WI38 (cell line): ENCODE measurements around the gene SKP2.
A peak's percentile ranks its signal among the peaks of the same experiment; 100 is the strongest.

Experiments
- H3K4me3 ChIP-seq: 2 replicates; pipeline ENCODE4 v1.5.1; 2011; ENCODE audit warnings: low read depth, mild to moderate bottlenecking, control low read depth, low read length
- CTCF ChIP-seq: IDR thresholded peaks from 2 replicates; pipeline ENCODE4 v1.5.1; 2012; ENCODE audit warnings: low read depth, mild to moderate bottlenecking, control low read depth, low read length

The SKP2 gene

GRCh38 chr5:36135988-36136387, 15.9 kb upstream of the SKP2 start:
- no peak for TF ChIP-seq CTCF
- no peak overlapping the region for H3K4me3 ChIP-seq

DNA sequence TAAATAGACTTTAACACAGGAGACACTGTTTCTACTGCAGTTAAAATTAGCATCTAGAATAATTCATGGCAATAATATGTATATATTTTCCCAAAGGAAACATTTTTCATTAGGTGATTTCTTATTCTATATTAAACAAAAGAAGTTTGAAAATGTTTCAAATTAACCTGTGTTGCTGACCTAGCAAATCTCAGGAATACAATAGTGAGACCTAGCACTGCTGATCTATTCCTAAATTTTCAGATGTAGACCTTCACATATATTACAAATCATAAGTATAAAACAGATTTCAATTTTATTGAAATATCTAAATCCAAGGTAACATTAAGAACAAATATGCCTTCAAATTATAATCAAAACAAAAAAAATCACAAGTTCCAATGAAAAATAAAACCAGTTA, 15.3 kb upstream of the SKP2 start:
- no peak overlapping the region for H3K4me3 ChIP-seq
- TF ChIP-seq CTCF = no peak

DNA sequence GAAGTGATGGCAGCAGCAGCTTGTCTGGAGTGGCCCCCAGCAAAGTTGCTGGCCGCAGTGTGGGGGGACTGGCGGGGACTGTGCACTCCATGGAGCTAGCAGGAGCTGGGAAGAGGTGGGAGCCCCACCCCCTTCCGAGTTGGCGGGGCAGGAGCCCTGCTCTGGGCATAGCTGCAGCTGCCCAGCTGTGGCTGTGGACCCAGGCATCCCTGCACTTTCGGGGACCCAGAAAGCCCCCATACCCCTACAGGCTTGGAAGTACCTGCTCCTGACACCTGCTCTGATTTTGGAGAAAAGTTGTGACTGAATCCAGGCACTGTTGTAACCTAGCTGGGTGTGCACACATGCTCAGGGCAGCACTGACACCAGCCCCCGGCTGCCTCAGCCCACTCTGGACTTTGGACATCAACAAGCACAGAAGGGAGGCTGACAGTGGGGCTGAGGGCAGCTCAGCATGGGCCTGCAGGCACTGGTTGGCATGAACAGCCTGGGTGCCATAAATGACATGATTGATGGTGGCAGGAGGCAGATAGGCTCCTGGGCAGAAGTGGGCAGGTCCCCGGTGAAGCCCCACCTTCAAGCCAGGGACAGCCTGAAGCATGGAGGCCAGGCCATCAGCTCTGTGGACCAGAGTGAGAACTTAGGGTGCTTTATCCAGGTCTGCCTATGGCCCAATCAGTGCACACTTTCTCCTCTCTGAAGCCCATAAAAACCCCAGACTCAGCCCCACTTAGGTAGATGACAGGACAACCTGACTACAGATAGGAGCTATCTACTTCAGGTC, 12.8 kb upstream of the SKP2 start:
- H3K4me3 ChIP-seq = no peak overlapping the region
- no peak for TF ChIP-seq CTCF

GRCh38 chr5:36145311-36145710, 6.6 kb upstream of the SKP2 start:
- no peak overlapping the region for H3K4me3 ChIP-seq
- no peak for TF ChIP-seq CTCF

DNA sequence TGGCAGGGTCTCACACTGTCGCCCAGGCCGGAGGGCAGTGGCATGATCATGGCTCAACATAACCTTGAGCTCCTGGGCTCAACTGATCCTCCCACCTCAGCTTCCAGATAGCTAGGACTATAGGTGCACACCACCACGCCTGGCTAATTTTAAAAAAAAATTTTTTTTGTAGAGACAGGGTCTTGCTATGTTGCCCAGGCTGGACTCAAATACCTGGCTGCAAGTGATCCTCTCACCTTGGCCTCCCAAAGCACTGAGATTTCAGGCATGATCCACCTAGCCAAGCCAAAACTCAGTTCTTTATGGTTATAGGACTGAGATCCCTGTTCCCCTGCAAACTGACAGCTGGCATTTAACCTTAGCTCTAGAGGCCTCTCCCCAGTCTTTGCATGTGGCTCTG, 5.5 kb upstream of the SKP2 start:
- TF ChIP-seq CTCF = no peak
- H3K4me3 ChIP-seq = no peak overlapping the region

DNA sequence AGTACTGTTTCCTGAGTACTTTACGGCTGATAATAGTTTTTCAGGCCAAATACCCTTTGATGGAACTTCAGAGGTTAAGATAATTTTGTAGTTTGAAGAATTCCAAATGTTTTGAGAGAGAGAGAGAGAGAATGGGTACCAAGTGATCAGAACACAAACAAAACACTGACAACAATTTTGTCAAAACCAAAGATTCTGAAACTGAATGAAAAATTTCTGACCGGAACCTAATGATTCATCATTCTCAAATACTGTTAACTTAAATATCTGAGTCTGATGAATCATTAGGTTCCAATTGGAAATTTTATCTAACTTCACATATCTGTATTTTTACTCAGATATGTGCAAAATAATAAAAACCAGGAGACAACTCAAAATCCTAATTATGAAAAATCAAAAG, 4.2 kb upstream of the SKP2 start:
- TF ChIP-seq CTCF = no peak
- no peak overlapping the region for H3K4me3 ChIP-seq

- TF ChIP-seq CTCF = no peak
- peak overlapping the region; percentile 69 for H3K4me3 ChIP-seq
Measured at GRCh38 chr5:36150676-36151433, 1.1 kb upstream of the SKP2 start.
